MV-4-11 (cell line): Measurements from ENCODE around the gene TRRAP.

Experiments
- DNase-seq: peaks from one replicate; lab custom pipeline; 2025; lab: John Stamatoyannopoulos, UW

The TRRAP gene

GRCh38 chr7:99006739-99007424, 128.6 kb downstream of the TRRAP start:
- no peak for DNase-seq

- DNase-seq: no peak
Observed at GRCh38 chr7:99008181-99008631, 129.9 kb downstream of the TRRAP start.

GRCh38 chr7:99008921-99009530, 130.7 kb downstream of the TRRAP start:
- no peak for DNase-seq

GRCh38 chr7:99010281-99010680, 131.9 kb downstream of the TRRAP start:
- no peak for DNase-seq

- no peak for DNase-seq
Observed at GRCh38 chr7:99011341-99011705, 133.0 kb downstream of the TRRAP start.

GRCh38 chr7:99011706-99012404, 133.5 kb downstream of the TRRAP start:
- no peak for DNase-seq

- no peak for DNase-seq
Observed at GRCh38 chr7:99012722-99013121, 134.4 kb downstream of the TRRAP start.

- no peak for DNase-seq
Observed at GRCh38 chr7:99013266-99014112, 135.2 kb downstream of the TRRAP start.

- DNase-seq: no peak
Observed at GRCh38 chr7:99014113-99014985, 136.0 kb downstream of the TRRAP start.

GRCh38 chr7:99016196-99016595, 137.9 kb downstream of the TRRAP start:
- DNase-seq: no peak

- no peak for DNase-seq
Observed at GRCh38 chr7:99019523-99020412, 141.4 kb downstream of the TRRAP start.

GRCh38 chr7:99020413-99020715, 142.0 kb downstream of the TRRAP start:
- DNase-seq: no peak

- peak; percentile 20 for DNase-seq
Observed at GRCh38 chr7:99021941-99022560, 143.7 kb downstream of the TRRAP start.

- no peak for DNase-seq
Observed at GRCh38 chr7:99024066-99024465, 145.7 kb downstream of the TRRAP start.

GRCh38 chr7:99027241-99027640, 148.9 kb downstream of the TRRAP start:
- no peak for DNase-seq

GRCh38 chr7:99027841-99028240, 149.5 kb downstream of the TRRAP start:
- no peak for DNase-seq

- peak; percentile 47 for DNase-seq
Observed at GRCh38 chr7:99028261-99028973, 150.1 kb downstream of the TRRAP start.

- peak; percentile 34 for DNase-seq
Observed at GRCh38 chr7:99029466-99030435, 151.4 kb downstream of the TRRAP start.
